CD4-positive, alpha-beta T cell treated with Interferon alpha-2 for 1 hour (primary cell): ENCODE results near the gene TMEM14C.
"Not testable (repeated sequence)": the region's sequence is repeated elsewhere in the genome, so short reads cannot be mapped to it uniquely, and the experiment has no call there.

ENCODE experiments used
- DNase-seq, 2 donors: peaks; one replicate each; pipeline ENCODE4 v3.0.0-alpha.2; 2020 to 2022

Gene TMEM14C

GRCh38 chr6:10721850-10722569 lies 860 bp upstream of the TMEM14C start:
- DNase-seq, result no peak

GRCh38 chr6:10722570-10722819 lies 375 bp upstream of the TMEM14C start:
- peak in 1 of 2 donors; percentile 10 for DNase-seq

- DNase-seq, result no peak
Measured at GRCh38 chr6:10723567-10723881, 654 bp downstream of the TMEM14C start.

GRCh38 chr6:10725044-10725443 lies 2.2 kb downstream of the TMEM14C start:
- DNase-seq, result no peak

GRCh38 chr6:10725716-10726115 lies 2.8 kb downstream of the TMEM14C start:
- DNase-seq, result no peak

- no peak for DNase-seq
Measured at GRCh38 chr6:10730254-10730653, 7.4 kb downstream of the TMEM14C start.

- DNase-seq, result peak; percentile 21 to 50
Measured at GRCh38 chr6:10733151-10733715, 10.4 kb downstream of the TMEM14C start.

- no peak for DNase-seq
Measured at GRCh38 chr6:10733863-10734262, 11.0 kb downstream of the TMEM14C start.

- no peak for DNase-seq
Measured at GRCh38 chr6:10736731-10737130, 13.9 kb downstream of the TMEM14C start.

- no peak for DNase-seq
Measured at GRCh38 chr6:10740061-10740460, 17.2 kb downstream of the TMEM14C start.

- not testable (repeated sequence) for DNase-seq
Measured at GRCh38 chr6:10741643-10742042, 18.8 kb downstream of the TMEM14C start.

- DNase-seq, result no peak
Measured at GRCh38 chr6:10742251-10742650, 19.4 kb downstream of the TMEM14C start.

GRCh38 chr6:10743515-10743914 lies 20.6 kb downstream of the TMEM14C start:
- DNase-seq, result no peak

- no peak for DNase-seq
Measured at GRCh38 chr6:10745116-10745515, 22.2 kb downstream of the TMEM14C start.

- no peak for DNase-seq
Measured at GRCh38 chr6:10746915-10747250, 24.0 kb downstream of the TMEM14C start.

GRCh38 chr6:10747251-10747972 lies 24.5 kb downstream of the TMEM14C start, which contains the start of gene TMEM14B:
TSS of gene TMEM14B (plus strand) at chr6:10747805. CDS start at chr6:10749246, 1,441 bp downstream.
- peak; percentile 98 to 99 for DNase-seq

GRCh38 chr6:10749734-10750133 lies 26.9 kb downstream of the TMEM14C start:
- DNase-seq, result no peak

GRCh38 chr6:10750568-10750967 lies 27.7 kb downstream of the TMEM14C start:
- not testable (repeated sequence) for DNase-seq

GRCh38 chr6:10751757-10752156 lies 28.9 kb downstream of the TMEM14C start:
- peak; percentile 2 to 36 for DNase-seq

GRCh38 chr6:10756085-10756484 lies 33.2 kb downstream of the TMEM14C start:
- DNase-seq, result no peak

GRCh38 chr6:10759312-10759839 lies 36.5 kb downstream of the TMEM14C start:
- DNase-seq, result peak in 1 of 2 donors; percentile 41

GRCh38 chr6:10759884-10760329 lies 37.0 kb downstream of the TMEM14C start:
- DNase-seq, result no peak

- DNase-seq, result no peak
Measured at GRCh38 chr6:10763006-10763405, 40.1 kb downstream of the TMEM14C start.

GRCh38 chr6:10769419-10769818 lies 46.5 kb downstream of the TMEM14C start:
- no peak for DNase-seq
